ENCODE data around the gene DDX10.

GRCh38 chr11:108865406-108865805 lies 200.5 kb downstream of the DDX10 start:
- no peak for TF ChIP-seq CTCF (IDR thresholded peaks at IDR 0.05)
- no peak for TF ChIP-seq POLR2A (IDR thresholded peaks at IDR 0.05)

All from ovary (tissue), 3 donors.